Upper lobe of right lung (tissue), 1 donor: ENCODE results near the gene SERINC5. TPM values are rescaled to one million over a fixed set of nuclear protein-coding genes. Genes with fewer than 3 reads are reported as not detected.

Experiments used
- ATAC-seq: fragments of 200-7000 bp; cut with Tn5 transposase; one replicate; pipeline ENCODE4 v1.9.1; 2020; ENCODE audit warnings: mild to moderate bottlenecking, moderate library complexity
- DNase-seq: peaks from one replicate; pipeline ENCODE4 v3.0.0-alpha.2; 2020
- H3K27ac ChIP-seq: fragments of 200-600 bp; one replicate; pipeline ENCODE4 v1.8.0; 2022
- H3K27me3 ChIP-seq: fragments of 200-600 bp; one replicate; pipeline ENCODE4 v1.8.0; 2022; ENCODE audit warnings: mild to moderate bottlenecking
- H3K36me3 ChIP-seq: fragments of 200-600 bp; one replicate; pipeline ENCODE4 v1.8.0; 2022
- H3K4me1 ChIP-seq: fragments of 200-600 bp; one replicate; pipeline ENCODE4 v1.8.0; 2022
- H3K4me3 ChIP-seq: fragments of 200-600 bp; one replicate; pipeline ENCODE4 v1.8.0; 2022; ENCODE audit warnings: mild to moderate bottlenecking
- H3K9me3 ChIP-seq: fragments of 200-600 bp; one replicate; pipeline ENCODE4 v1.8.0; 2022
- CTCF ChIP-seq: fragments of 200-600 bp; IDR thresholded peaks from one replicate; pipeline ENCODE4 v1.8.0; 2022; ENCODE audit warnings: antibody characterized with exemption
- intact Hi-C: fragments of 100-400 bp; cut with DNase I; formaldehyde crosslinking; loops from one replicate; pipeline ENCODE4 v1.11.0; 2022
- total RNA-seq: library from RNA; stranded (reverse); fragmentation: NEBNext Ultra II Directional; extraction: Animal tissue kit (Norgen Biotek cat#: 25700); gene quantifications from one replicate; pipeline ENCODE4 v1.2.1, GENCODE V29; 2021
- donor health status: DM: no; HTN: yes; CAD: no; lungs with severe emphysema.

Gene SERINC5
- total RNA-seq, 1 donor from 2014 or later: 60.4 TPM

DNA sequence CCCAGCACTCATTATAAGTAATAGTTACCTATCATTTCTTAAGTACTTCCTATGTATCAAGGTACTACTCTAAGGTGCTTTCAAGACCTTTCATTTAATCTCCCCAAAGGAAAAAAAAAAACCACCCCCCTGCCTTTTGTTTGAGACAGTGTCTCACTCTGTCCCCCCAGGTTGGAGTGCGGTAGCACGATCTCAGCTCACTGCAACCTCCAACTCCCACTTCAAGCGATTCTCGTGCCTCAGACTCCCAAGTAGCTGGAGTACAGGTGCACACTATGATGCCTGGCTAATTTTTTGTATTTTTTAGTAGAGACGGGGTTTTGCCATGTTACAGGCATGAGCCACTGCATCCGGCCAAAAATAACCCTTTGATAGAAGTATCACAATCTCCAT lies 29.9 kb downstream of the SERINC5 start:
- ATAC-seq (no peak), DNase-seq (no peak)
- Histone ChIP-seq H3K36me3 (no peaks in the 10 kb centered on the region), H3K9me3 (no peaks in the 10 kb centered on the region), H3K4me1 (peaks cover 10% of the 10 kb centered on the region), H3K27me3 (no peaks in the 10 kb centered on the region), H3K4me3 (no peak overlapping the region), H3K27ac (no peak overlapping the region)
- no peak for TF ChIP-seq CTCF
- intact Hi-C loops: no loop called here

- TF ChIP-seq CTCF: no peak
- Histone ChIP-seq H3K4me3 (no peak overlapping the region), H3K36me3 (no peaks in the 10 kb centered on the region), H3K27ac (no peak overlapping the region), H3K4me1 (peaks cover 10% of the 10 kb centered on the region), H3K9me3 (no peaks in the 10 kb centered on the region), H3K27me3 (no peaks in the 10 kb centered on the region)
- no peak for ATAC-seq
- intact Hi-C loops: no loop called here
- DNase-seq: no peak
Observed at GRCh38 chr5:80225189-80225933, 30.5 kb downstream of the SERINC5 start.

- H3K27ac ChIP-seq: no peak overlapping the region
- peaks cover 6% of the 10 kb centered on the region for H3K4me1 ChIP-seq
- no peaks in the 10 kb centered on the region for H3K36me3 ChIP-seq
- H3K9me3 ChIP-seq: no peaks in the 10 kb centered on the region
- H3K27me3 ChIP-seq: no peaks in the 10 kb centered on the region
- no peak for TF ChIP-seq CTCF
- no peak for ATAC-seq
- intact Hi-C loops: no loop called here
- DNase-seq: no peak
- no peak overlapping the region for H3K4me3 ChIP-seq
Observed at GRCh38 chr5:80223561-80223960, 32.3 kb downstream of the SERINC5 start.

- ATAC-seq (no peak), DNase-seq (no peak)
- TF ChIP-seq CTCF: no peak
- Histone ChIP-seq H3K27me3 (no peaks in the 10 kb centered on the region), H3K36me3 (no peaks in the 10 kb centered on the region), H3K4me3 (no peak overlapping the region), H3K9me3 (no peaks in the 10 kb centered on the region), H3K4me1 (peaks cover 31% of the 10 kb centered on the region), H3K27ac (no peak overlapping the region)
- intact Hi-C loops: no loop called here
Observed at GRCh38 chr5:80220245-80220897, 35.5 kb downstream of the SERINC5 start.

DNA sequence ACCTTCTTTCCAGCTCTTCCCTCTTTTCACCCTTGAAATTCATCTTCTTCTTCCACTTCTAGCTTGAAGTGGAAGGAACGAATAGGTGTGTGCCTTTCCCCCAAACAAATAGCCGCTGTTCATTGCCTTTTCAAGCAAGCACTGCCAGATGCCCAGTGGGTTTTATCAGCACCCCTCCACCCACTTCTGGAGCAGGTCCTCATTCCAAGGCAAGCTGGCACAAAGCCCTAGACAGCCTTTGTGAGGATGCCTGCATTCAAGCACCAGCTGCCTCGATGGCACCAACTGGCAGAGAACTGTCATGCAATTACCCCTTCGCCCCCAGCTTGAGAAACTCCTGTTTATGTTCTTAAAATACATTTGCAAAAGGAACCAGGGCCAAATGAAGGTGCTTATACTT lies 36.5 kb downstream of the SERINC5 start:
- intact Hi-C loops: no loop called here
- Histone ChIP-seq H3K36me3 (no peaks in the 10 kb centered on the region), H3K27ac (no peak overlapping the region), H3K4me1 (peaks cover 31% of the 10 kb centered on the region), H3K27me3 (no peaks in the 10 kb centered on the region), H3K4me3 (no peak overlapping the region), H3K9me3 (no peaks in the 10 kb centered on the region)
- ATAC-seq (no peak), DNase-seq (no peak)
- TF ChIP-seq CTCF: no peak
